GM12891 (cell line): ENCODE data around the gene C2orf80.

Experiments
- SPI1 ChIP-seq: IDR thresholded peaks from 2 replicates; pipeline ENCODE4 v1.6.1; 2011; ENCODE audit warnings: low read depth, low read length, control low read depth
- TAF1 ChIP-seq: IDR thresholded peaks from 2 replicates; pipeline ENCODE4 v1.6.1; 2011; ENCODE audit warnings: low read depth, low read length, control low read depth

DNA sequence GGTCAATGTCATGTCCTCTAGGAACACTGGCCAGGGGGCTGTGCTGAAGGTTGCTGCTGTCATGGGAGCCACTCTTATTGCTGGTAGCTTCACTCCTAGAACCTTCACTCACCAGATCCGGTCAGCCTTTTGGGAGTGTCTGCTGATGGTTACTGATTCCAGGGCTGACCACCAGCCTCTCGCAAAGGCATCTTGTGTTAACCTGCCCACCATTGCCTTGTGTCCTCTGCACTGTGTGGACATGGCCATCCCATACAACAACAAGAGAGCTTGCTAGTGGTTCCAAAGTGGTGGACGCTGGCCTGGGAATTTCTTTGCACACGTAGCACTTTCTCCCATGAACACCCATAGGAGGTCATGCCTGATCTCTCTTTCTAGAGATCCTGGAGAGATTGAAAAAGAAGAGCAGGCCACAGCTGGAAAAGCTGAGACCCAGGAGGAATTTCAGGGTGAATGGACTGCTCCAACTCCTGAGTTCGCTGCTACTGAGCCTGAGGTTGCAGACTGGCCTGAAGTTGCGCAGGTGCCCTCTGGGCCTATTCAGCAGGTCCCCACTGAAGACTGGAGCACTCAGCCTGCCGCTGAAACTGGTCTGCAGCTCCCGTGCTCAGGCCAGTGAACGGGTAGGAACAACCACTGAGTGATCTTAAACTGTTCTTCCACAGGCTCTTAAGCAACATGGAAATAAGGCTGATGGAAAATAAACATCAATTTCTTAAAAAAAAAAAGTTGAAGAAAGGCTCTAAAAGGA lies 18.7 kb upstream of the C2orf80 start:
- TF ChIP-seq SPI1 (no peak), TAF1 (no peak)
